ENCODE data around the gene ZDHHC17. TPM values are rescaled to one million over a fixed set of nuclear protein-coding genes. Genes with fewer than 3 reads are reported as not detected.
A peak's percentile ranks its signal among the peaks of the same experiment; 100 is the strongest.
"Not testable (repeated sequence)": the region's sequence is repeated elsewhere in the genome, so short reads cannot be mapped to it uniquely, and the experiment has no call there.

ZDHHC17 gene
- 12.2 and 14.2 TPM in 2 replicates for total RNA-seq (2014; rRNA removed; shearing (Covaris generic))

GRCh38 chr12:76763746-76764675, at the start of gene ZDHHC17:
ZDHHC17 (plus strand) TSS chr12:76764115; CDS start chr12:76764237, 122 bp downstream.
- peak; percentile 83 for DNase-seq (ENCODE audit: low spot score)

GRCh38 chr12:76714415-76714814, 49.5 kb upstream of the ZDHHC17 start:
- no peak for DNase-seq (ENCODE audit: low spot score)

- DNase-seq (ENCODE audit: low spot score), result no peak
Observed at GRCh38 chr12:76714861-76715260, 49.1 kb upstream of the ZDHHC17 start.

GRCh38 chr12:76715332-76715731, 48.6 kb upstream of the ZDHHC17 start:
- DNase-seq (ENCODE audit: low spot score), result no peak

- DNase-seq (ENCODE audit: low spot score), result no peak
Observed at GRCh38 chr12:76717314-76717713, 46.6 kb upstream of the ZDHHC17 start.

GRCh38 chr12:76719171-76720041, 44.5 kb upstream of the ZDHHC17 start:
- no peak for DNase-seq (ENCODE audit: low spot score)

- DNase-seq (ENCODE audit: low spot score), result no peak
Observed at GRCh38 chr12:76720068-76720467, 43.8 kb upstream of the ZDHHC17 start.

- no peak for DNase-seq (ENCODE audit: low spot score)
Observed at GRCh38 chr12:76726626-76727025, 37.3 kb upstream of the ZDHHC17 start.

- not testable (repeated sequence) for DNase-seq (ENCODE audit: low spot score)
Observed at GRCh38 chr12:76732188-76732587, 31.7 kb upstream of the ZDHHC17 start.

- not testable (repeated sequence) for DNase-seq (ENCODE audit: low spot score)
Observed at GRCh38 chr12:76737689-76738088, 26.2 kb upstream of the ZDHHC17 start.

GRCh38 chr12:76738824-76739579, 24.9 kb upstream of the ZDHHC17 start:
- no peak for DNase-seq (ENCODE audit: low spot score)

GRCh38 chr12:76739896-76740295, 24.0 kb upstream of the ZDHHC17 start:
- no peak for DNase-seq (ENCODE audit: low spot score)

- DNase-seq (ENCODE audit: low spot score), result no peak
Observed at GRCh38 chr12:76740501-76740900, 23.4 kb upstream of the ZDHHC17 start.

- no peak for DNase-seq (ENCODE audit: low spot score)
Observed at GRCh38 chr12:76745343-76745742, 18.6 kb upstream of the ZDHHC17 start.

GRCh38 chr12:76746516-76746915, 17.4 kb upstream of the ZDHHC17 start:
- DNase-seq (ENCODE audit: low spot score), result no peak

- DNase-seq (ENCODE audit: low spot score), result no peak
Observed at GRCh38 chr12:76747245-76747644, 16.7 kb upstream of the ZDHHC17 start.

- no peak for DNase-seq (ENCODE audit: low spot score)
Observed at GRCh38 chr12:76755829-76756379, 8.0 kb upstream of the ZDHHC17 start.

- DNase-seq (ENCODE audit: low spot score), result no peak
Observed at GRCh38 chr12:76757694-76758093, 6.2 kb upstream of the ZDHHC17 start.

- no peak for DNase-seq (ENCODE audit: low spot score)
Observed at GRCh38 chr12:76762601-76762980, 1.3 kb upstream of the ZDHHC17 start.

- DNase-seq (ENCODE audit: low spot score), result peak; percentile 12
Observed at GRCh38 chr12:76764856-76765255, 941 bp downstream of the ZDHHC17 start.

- no peak for DNase-seq (ENCODE audit: low spot score)
Observed at GRCh38 chr12:76765598-76765997, 1.7 kb downstream of the ZDHHC17 start.

All from HT-29 (cell line).